Measurements from ENCODE around the gene HMOX2.

HMOX2 gene

GRCh38 chr16:4496305-4496704 lies 20.1 kb downstream of the HMOX2 start:
- DNase-seq (ENCODE audit: low read depth), result no peak
- no peak for TF ChIP-seq CTCF (IDR thresholded peaks at IDR 0.05; ENCODE audit: control insufficient read depth, insufficient read depth, low read depth, low read length, missing control alignments)
- H3K4me3 ChIP-seq (ENCODE audit: control insufficient read depth, low read depth, low read length), result no peak overlapping the region

- no peak for TF ChIP-seq CTCF (IDR thresholded peaks at IDR 0.05; ENCODE audit: control insufficient read depth, insufficient read depth, low read depth, low read length, missing control alignments)
- no peak for DNase-seq (ENCODE audit: low read depth)
- no peak overlapping the region for H3K4me3 ChIP-seq (ENCODE audit: control insufficient read depth, low read depth, low read length)
These were observed 22.5 kb downstream of the HMOX2 start for GRCh38 chr16:4498546-4499195.

GRCh38 chr16:4499196-4499555 lies 23.0 kb downstream of the HMOX2 start:
- H3K4me3 ChIP-seq (ENCODE audit: control insufficient read depth, low read depth, low read length), result no peak overlapping the region
- TF ChIP-seq CTCF (IDR thresholded peaks at IDR 0.05; ENCODE audit: control insufficient read depth, insufficient read depth, low read depth, low read length, missing control alignments), result no peak
- no peak for DNase-seq (ENCODE audit: low read depth)

- no peak for TF ChIP-seq CTCF (IDR thresholded peaks at IDR 0.05; ENCODE audit: control insufficient read depth, insufficient read depth, low read depth, low read length, missing control alignments)
- H3K4me3 ChIP-seq (ENCODE audit: control insufficient read depth, low read depth, low read length), result no peak overlapping the region
- no peak for DNase-seq (ENCODE audit: low read depth)
These were observed 24.1 kb downstream of the HMOX2 start for GRCh38 chr16:4500272-4500671.

- H3K4me3 ChIP-seq (ENCODE audit: control insufficient read depth, low read depth, low read length), result no peak overlapping the region
- no peak for TF ChIP-seq CTCF (IDR thresholded peaks at IDR 0.05; ENCODE audit: control insufficient read depth, insufficient read depth, low read depth, low read length, missing control alignments)
- DNase-seq (ENCODE audit: low read depth), result no peak
These were observed 24.9 kb downstream of the HMOX2 start for GRCh38 chr16:4501071-4501478.

- no peak for DNase-seq (ENCODE audit: low read depth)
- H3K4me3 ChIP-seq (ENCODE audit: control insufficient read depth, low read depth, low read length), result no peak overlapping the region
- no peak for TF ChIP-seq CTCF (IDR thresholded peaks at IDR 0.05; ENCODE audit: control insufficient read depth, insufficient read depth, low read depth, low read length, missing control alignments)
These were observed 29.4 kb downstream of the HMOX2 start for GRCh38 chr16:4505356-4506147.

Data from AG09309 (cell line).